IPS-NIHi7 (cell line): ENCODE data around the gene EXOC4.
"Not testable (repeated sequence)": the region's sequence is repeated elsewhere in the genome, so short reads cannot be mapped to it uniquely, and the experiment has no call there.

Experiments
- DNase-seq: peaks from one replicate; pipeline ENCODE4 v3.0.0; 2012; ENCODE audit warnings: mixed read lengths; ENCODE audit errors: extremely low spot score

Gene EXOC4

DNA sequence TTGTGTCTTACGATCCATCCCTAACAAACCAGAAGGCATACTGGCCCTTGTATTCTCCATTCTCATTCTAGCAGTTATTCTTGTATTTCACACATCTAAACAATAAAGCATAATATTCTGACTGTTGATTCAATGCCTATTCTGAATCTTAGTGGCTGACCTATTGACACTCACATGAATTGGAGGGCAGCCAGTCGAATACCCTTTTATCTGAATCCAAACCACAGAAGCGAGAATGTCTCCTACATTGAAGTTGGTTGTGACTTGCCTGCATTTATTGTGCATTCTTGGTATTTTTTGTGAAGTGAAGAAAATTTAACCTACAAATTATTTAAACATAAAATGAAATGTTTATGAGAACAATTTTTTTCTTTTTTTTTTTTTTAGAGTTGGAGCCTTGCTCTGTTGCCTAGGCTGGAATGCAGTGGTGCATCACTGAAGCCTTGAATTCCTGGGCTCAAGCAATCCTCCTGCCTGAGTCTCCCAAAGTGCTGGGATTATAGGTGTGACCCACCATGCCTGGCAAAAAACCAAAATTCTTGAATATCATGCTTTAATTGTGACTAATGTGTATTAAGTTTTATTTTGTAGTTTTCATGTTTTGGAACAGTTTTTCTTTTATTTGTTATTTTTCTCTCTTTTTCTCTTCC lies 22.7 kb downstream of the EXOC4 start:
- no peak for DNase-seq

GRCh38 chr7:133278975-133279374 lies 26.1 kb downstream of the EXOC4 start:
- not testable (repeated sequence) for DNase-seq

DNA sequence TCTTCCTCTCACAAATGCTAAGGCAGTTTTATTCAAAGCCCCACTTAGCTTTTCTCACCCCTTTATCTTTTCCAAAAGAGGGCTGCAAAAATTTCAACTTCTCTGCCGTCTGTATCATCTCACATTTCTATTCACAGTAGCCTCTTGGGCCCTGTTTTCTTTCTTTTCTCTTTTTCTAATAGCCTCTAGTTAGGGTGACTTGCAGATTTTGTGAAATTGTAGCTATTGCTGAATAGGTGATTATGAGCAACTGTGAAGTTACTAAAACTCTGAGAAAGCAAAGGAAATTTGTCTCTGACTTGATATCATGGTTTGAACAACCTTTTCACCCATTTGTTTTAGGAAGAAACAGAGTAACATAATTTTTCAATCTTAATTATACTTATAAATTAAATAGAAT lies 29.2 kb downstream of the EXOC4 start:
- no peak for DNase-seq

DNA sequence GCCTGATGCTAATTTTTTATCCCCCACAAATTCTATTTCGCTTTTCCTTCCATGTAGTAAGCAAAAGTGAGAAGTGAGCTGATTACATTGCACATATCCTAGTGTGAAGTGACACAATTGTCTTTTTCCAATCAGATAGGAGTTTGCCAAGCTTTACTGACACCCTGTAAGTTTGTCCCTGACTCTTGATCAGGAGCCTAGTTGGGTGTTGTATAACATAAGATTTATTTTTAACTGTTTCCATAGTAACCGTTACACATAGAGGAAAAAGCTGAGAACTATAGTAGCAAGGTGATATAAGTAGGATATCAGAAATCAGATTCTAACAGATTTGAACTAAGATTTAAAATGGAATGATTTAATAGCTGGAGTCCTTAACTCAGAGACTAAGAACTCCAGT lies 31.2 kb downstream of the EXOC4 start:
- no peak for DNase-seq

GRCh38 chr7:133288970-133289369 lies 36.1 kb downstream of the EXOC4 start:
- no peak for DNase-seq

- DNase-seq: no peak
These were observed 37.2 kb downstream of the EXOC4 start for GRCh38 chr7:133290041-133290440.

DNA sequence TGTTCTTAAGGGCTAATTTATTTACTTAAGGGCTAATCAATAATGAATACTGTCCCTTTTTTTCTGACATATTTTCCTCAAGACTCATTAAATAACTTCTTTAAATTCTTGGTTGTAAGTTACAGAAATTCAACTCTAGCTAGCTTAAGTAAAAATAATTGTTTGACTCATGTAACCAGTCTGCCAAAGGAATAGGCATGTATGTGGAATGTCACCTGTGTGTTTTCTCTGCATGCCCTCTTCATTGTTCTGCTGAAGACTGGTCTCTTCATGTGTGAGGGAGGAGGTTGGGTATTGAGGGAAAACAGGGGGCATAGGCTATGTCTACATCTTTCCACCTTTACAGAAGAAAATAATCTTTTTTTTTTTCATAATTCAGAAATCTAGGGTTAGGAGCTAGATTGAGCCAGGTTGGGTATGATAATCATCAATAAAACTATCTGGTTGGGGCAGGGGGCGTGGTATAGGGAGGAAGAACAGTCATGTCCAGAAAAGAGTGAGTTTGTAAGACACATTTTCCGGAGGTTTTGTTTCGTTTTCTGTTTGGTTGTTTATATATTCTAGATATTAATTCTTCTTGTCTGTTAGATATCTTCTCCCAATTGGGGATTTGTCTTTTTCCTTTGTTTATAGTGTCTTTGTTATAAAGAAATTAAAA lies 37.9 kb downstream of the EXOC4 start:
- no peak for DNase-seq

- no peak for DNase-seq
These were observed 39.8 kb downstream of the EXOC4 start for GRCh38 chr7:133292631-133293030.

GRCh38 chr7:133293384-133294160 lies 40.7 kb downstream of the EXOC4 start:
- DNase-seq: no peak

DNA sequence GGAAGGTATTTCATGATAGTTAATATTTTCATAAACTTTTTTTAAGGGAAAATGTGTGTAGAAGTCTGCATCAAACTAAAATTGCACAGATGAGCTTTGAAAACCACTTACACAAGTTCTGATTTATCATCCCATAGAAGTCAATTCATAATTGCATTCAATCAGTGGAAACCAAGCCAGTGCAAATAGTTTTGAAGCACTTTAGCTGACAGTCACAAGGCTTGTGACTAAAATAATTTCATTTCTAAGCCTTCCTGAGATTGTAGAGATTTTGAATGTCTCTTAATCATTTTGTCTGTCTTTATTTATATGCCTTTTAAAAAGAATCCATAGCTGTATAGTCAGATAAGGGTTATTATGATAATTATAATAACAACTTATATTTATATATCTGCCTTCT lies 41.4 kb downstream of the EXOC4 start:
- no peak for DNase-seq

DNA sequence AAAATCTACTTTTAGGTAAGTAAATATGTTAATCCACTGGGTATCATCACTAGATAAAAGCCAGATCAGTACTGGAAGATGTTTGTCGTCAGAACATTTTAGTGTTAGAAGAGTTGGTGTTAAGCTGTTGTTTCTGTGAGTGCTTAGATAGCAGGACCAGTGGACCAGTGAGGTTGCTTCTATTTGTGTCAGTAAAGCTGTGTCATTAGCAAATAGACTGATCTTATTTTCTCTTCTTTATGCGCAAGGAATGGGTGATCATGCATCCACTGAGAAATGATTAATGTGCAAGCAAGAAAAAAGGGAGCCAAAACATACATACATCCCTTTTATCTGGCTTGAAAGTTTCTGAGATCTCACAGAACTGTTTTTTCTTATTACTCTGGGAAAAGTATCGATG lies 42.6 kb downstream of the EXOC4 start:
- no peak for DNase-seq

- DNase-seq: no peak
These were observed 44.2 kb downstream of the EXOC4 start for GRCh38 chr7:133297093-133297492.

GRCh38 chr7:133298080-133298479 lies 45.2 kb downstream of the EXOC4 start:
- DNase-seq: no peak

DNA sequence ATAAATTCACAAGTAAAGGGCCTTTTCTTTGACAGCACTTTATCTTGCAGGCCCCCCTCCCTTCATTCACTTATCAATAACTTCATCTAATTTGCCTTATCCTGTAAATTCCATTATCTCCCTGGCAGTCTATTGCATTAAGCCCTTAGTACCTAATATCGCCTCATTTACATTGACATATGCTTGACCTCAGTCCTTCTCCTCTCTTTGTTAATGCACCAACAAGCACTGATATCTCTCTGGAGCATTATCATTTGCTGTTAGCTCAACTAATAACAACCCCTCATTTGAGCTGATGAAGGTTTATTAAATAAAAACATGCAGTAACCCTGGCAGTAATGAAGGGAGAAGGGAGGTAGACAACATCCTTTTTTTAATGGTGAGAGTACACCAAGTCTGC lies 46.8 kb downstream of the EXOC4 start:
- DNase-seq: no peak

GRCh38 chr7:133300088-133300487 lies 47.2 kb downstream of the EXOC4 start:
- DNase-seq: no peak

- no peak for DNase-seq
These were observed 47.9 kb downstream of the EXOC4 start for GRCh38 chr7:133300811-133301210.

DNA sequence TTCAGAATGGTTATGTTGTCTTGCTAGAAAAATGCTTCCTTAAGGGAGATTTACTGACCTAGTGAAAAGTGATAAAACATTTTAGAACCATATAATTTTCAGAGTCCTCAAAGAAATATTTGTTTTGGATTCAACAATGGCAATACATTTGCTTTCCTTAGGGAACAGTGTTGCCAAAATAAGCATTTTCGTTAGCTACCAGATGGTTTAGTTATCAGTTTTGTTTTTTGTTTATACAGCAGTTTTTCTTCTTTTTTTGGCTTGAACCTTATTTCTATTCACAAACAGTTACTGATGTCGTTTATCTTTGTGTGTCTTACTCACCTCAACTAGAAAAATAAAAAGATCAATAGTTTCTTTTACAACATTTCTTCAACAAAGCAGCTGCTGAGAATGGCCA lies 48.6 kb downstream of the EXOC4 start:
- DNase-seq: no peak

- DNase-seq: no peak
These were observed 50.5 kb downstream of the EXOC4 start for GRCh38 chr7:133303372-133303771.

- no peak for DNase-seq
These were observed 51.1 kb downstream of the EXOC4 start for GRCh38 chr7:133303931-133304330.

- DNase-seq: no peak
These were observed 56.5 kb downstream of the EXOC4 start for GRCh38 chr7:133309333-133309732.

DNA sequence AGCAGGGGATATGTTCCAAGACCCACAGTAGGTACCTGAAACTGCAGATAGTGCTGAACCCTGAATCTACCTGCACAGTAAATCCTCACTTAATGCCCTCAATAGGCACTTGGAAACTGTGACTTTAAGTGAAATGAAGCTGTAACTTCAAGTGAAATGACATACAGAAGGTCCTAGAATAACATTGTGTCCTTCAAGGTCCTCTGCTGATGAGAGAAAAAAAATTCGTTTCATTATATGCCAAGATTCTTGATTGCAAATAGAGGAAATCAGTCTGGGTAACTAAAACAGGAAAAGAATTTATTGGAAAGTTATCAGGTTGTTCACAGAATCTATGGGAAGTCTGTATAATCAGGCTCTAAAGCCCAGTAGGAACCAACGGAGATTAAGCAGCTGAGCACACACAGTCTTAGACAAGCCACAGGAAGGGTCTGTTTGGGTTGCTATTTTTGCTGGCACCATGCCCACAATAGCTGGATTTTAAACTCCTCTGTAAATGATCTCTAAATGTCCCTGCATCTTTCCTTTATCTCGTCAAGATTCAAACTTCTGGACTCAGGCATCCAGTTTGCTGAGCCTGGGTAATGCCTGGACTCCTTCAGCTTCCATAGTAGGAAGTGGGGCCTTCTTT lies 57.5 kb downstream of the EXOC4 start:
- DNase-seq: no peak

DNA sequence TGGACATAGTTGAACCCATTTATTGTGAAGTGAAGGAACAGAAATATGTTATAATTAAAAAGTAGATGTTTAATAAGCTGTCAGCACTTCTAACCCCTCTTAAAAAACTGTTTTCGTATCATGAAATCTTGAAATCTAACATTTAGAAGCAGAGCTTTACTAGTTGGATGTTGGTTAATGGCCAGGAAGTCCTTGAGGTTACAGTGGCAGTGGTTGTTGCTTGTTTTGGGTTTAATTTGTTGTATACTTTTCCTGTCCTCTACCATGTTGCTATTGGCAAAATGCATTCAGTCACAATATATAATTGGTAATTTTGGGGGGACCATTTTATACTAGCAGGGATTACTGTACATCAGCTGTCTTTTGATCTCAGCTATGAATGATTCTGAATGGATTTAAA lies 60.7 kb downstream of the EXOC4 start:
- DNase-seq: no peak

DNA sequence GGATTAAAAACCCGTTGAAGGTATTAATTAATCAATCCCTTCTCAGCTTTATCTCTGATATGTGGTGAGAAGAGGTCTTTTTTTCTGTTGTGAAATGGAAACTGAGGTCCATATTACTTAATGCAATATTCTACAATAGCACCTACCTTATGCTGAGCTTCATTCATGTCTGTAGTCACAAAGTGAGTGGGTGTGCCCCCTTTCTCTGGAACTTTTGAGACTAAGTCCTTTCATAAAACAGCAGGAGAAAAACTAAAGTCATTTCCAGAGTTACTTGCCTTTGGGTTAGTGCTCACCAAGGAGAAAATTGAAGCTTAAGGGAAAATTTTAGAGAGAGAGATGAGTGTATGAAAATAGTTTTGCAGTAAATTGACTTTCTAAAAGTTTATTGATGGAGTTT lies 61.2 kb downstream of the EXOC4 start:
- no peak for DNase-seq
